K562 (cell line): ENCODE measurements around the gene ZNF441. TPM values are rescaled to one million over a fixed set of nuclear protein-coding genes. Genes with fewer than 3 reads are reported as not detected.
A peak's percentile ranks its signal among the peaks of the same experiment; 100 is the strongest.

Experiments used
- ATAC-seq: fragments of 200-7000 bp; cut with Tn5 transposase; 3 replicates; pipeline ENCODE4 v1.9.1; 2020; ENCODE audit warnings: moderate library complexity
- Bru-seq: library from RNA; stranded (reverse); fragments of 400-500 nt; gene quantifications from one replicate; lab custom pipeline; 2021; lab: Mats Ljungman, UMichigan
- BruChase-seq, 2 experiments: library from RNA; stranded (reverse); fragments of 400-500 nt; gene quantifications; one replicate each; lab custom pipeline; 2021; lab: Mats Ljungman, UMichigan
- BruUV-seq: library from RNA; stranded (reverse); fragments of 400-500 nt; replicated peaks from 2 replicates; lab custom pipeline; 2021; lab: Mats Ljungman, UMichigan
- CTCF ChIA-PET: fragments of 300-600 bp; formaldehyde crosslinking; extraction: SDS; loops from one replicate; lab custom pipeline; 2021; ENCODE audit warnings: low intra/inter-chr PET ratio; lab: Yijun Ruan, JAX
- POLR2A ChIA-PET: fragments of 300-600, 350-650 bp; sonication (Branson Sonifier 250); formaldehyde crosslinking; extraction: SDS; loops from one replicate; lab custom pipeline; 2021; ENCODE audit warnings: antibody characterized with exemption, inconsistent platforms; lab: Yijun Ruan, JAX
- DNase-seq, 4 experiments: peaks; one replicate each; pipeline versions ENCODE4 v3.0.0 to v3.0.0-alpha.2; 2011 to 2018; ENCODE audit warnings: low spot score in 3 of 4, mixed read lengths in 3 of 4; ENCODE audit errors: extremely low read depth in 1 of 4
- FAIRE-seq: peaks from 2 replicates; lab custom pipeline; 2011; peaks lifted over from hg19 to GRCh38; lab: Jason Lieb, UNC
- H2AFZ ChIP-seq: 2 replicates; pipeline ENCODE4 v1.6.0; 2011; ENCODE audit warnings: low read depth, low read length, control low read depth, inconsistent platforms
- H3K27ac ChIP-seq: fragments of 200-600 bp; 3 replicates; pipeline ENCODE4 v1.8.0; 2011; ENCODE audit warnings: low read depth, mild to moderate bottlenecking, control low read depth, inconsistent platforms, low read length, moderate library complexity, mixed read lengths; ENCODE audit errors: extremely low read depth
- H3K27me3 ChIP-seq, 2 experiments: fragments of 300-600 bp in 1 of 2; 2 replicates in 1 of 2; 3 replicates in 1 of 2; pipeline versions ENCODE4 v1.6.0 to v1.8.0; 2011; ENCODE audit warnings: inconsistent platforms in 2 of 2, low read length in 2 of 2, mild to moderate bottlenecking in 1 of 2, mixed read lengths in 1 of 2, moderate library complexity in 1 of 2; ENCODE audit not compliant: control insufficient read depth in 2 of 2, insufficient read depth in 2 of 2
- H3K36me3 ChIP-seq: fragments of 300-600 bp; 3 replicates; pipeline ENCODE4 v1.8.0; 2011; ENCODE audit warnings: mild to moderate bottlenecking, low read length, inconsistent platforms; ENCODE audit not compliant: control insufficient read depth, insufficient read depth
- H3K4me1 ChIP-seq, 2 experiments: fragments of 200-600 bp in 1 of 2; replicated peaks in 1 of 2; 2 replicates in 1 of 2; 3 replicates in 1 of 2; pipeline versions ENCODE4 v1.5.1 to v1.8.0; 2011; ENCODE audit warnings: inconsistent platforms in 2 of 2, low read length in 2 of 2, mild to moderate bottlenecking in 1 of 2, mixed read lengths in 1 of 2, moderate library complexity in 1 of 2; ENCODE audit not compliant: control insufficient read depth in 2 of 2, insufficient read depth in 2 of 2
- H3K4me2 ChIP-seq: 2 replicates; pipeline ENCODE4 v1.6.1; 2011; ENCODE audit warnings: low read length, control low read depth, inconsistent platforms, mixed read lengths; ENCODE audit not compliant: insufficient read depth
- H3K4me3 ChIP-seq: fragments of 200-600 bp; sonication (generic), shearing (Covaris generic); 2 replicates; pipeline ENCODE4 v1.5.1; 2016; ENCODE audit warnings: control low read depth, inconsistent platforms
- H3K79me2 ChIP-seq: fragments of 200-600 bp; 3 replicates; pipeline ENCODE4 v1.8.0; 2011; ENCODE audit warnings: low read length, inconsistent platforms; ENCODE audit not compliant: control insufficient read depth, insufficient read depth
- H3K9ac ChIP-seq, 2 experiments: 2 replicates each; pipeline versions ENCODE4 v1.6.0 to v1.6.1; 2011; ENCODE audit warnings: low read depth in 2 of 2, low read length in 2 of 2, control low read depth in 1 of 2, inconsistent platforms in 1 of 2, mild to moderate bottlenecking in 1 of 2, mixed read lengths in 1 of 2; ENCODE audit not compliant: insufficient read depth in 1 of 2
- H3K9me1 ChIP-seq: one replicate; pipeline ENCODE4 v1.6.0; 2011; ENCODE audit warnings: inconsistent platforms, mild to moderate bottlenecking, low read length, moderate library complexity; ENCODE audit not compliant: control insufficient read depth, insufficient read depth
- H3K9me3 ChIP-seq: replicated peaks from 2 replicates; pipeline ENCODE4 v1.5.1; 2011; ENCODE audit warnings: low read depth, low read length, inconsistent platforms; ENCODE audit not compliant: control insufficient read depth, insufficient read depth
- H4K20me1 ChIP-seq: replicated peaks from 2 replicates; pipeline ENCODE4 v1.6.1; 2011; ENCODE audit warnings: low read length, inconsistent platforms, mixed read lengths; ENCODE audit not compliant: control insufficient read depth, insufficient read depth
- GATA2 ChIP-seq: sonication (generic); formaldehyde crosslinking; IDR thresholded peaks from 2 replicates; pipeline ENCODE4 v1.4.0; 2020; ENCODE audit warnings: mild to moderate bottlenecking, missing genetic modification reagents
- HSF4 ChIP-seq: fragments of 250-450 bp; sonication (Bioruptor Pico); IDR thresholded peaks from 2 replicates; pipeline ENCODE4 v2.1.2; 2022; ENCODE audit warnings: mild to moderate bottlenecking, moderate library complexity, borderline replicate concordance
- MTF1 ChIP-seq: fragments of 250-450 bp; sonication (Bioruptor Pico); IDR thresholded peaks from 2 replicates; pipeline ENCODE4 v1.9.0; 2021; ENCODE audit warnings: moderate library complexity, mild to moderate bottlenecking, inconsistent platforms, borderline replicate concordance
- RFX7 ChIP-seq: fragments of 250-450 bp; sonication (Bioruptor Pico); IDR thresholded peaks from 2 replicates; pipeline ENCODE4 v1.5.1; 2021; ENCODE audit warnings: mild to moderate bottlenecking
- SIN3A ChIP-seq, 2 experiments: fragments of 150-350 bp in 1 of 2; IDR thresholded peaks; 2 replicates each; pipeline ENCODE4 v1.6.1; 2011 to 2016; ENCODE audit warnings: borderline replicate concordance in 2 of 2, low read depth in 2 of 2, low read length in 2 of 2, mild to moderate bottlenecking in 2 of 2, moderate library complexity in 2 of 2; ENCODE audit not compliant: control insufficient read depth in 1 of 2
- SP1 ChIP-seq: sonication (generic); formaldehyde crosslinking; IDR thresholded peaks from 2 replicates; pipeline ENCODE4 v1.8.1; 2022; ENCODE audit warnings: mild to moderate bottlenecking, missing genetic modification reagents
- TCF7 ChIP-seq: sonication (generic); IDR thresholded peaks from 2 replicates; pipeline ENCODE4 v1.6.1; 2016; ENCODE audit warnings: antibody characterized with exemption, borderline replicate concordance
- ZEB2 ChIP-seq: fragments of 450-650 bp; IDR thresholded peaks from 2 replicates; pipeline ENCODE4 v1.6.1; 2016
- ZNF444 ChIP-seq: fragments of 250-450 bp; sonication (Bioruptor Pico); IDR thresholded peaks from 2 replicates; pipeline ENCODE4 v1.4.0; 2020; ENCODE audit warnings: mild to moderate bottlenecking, moderate library complexity
- ZNF449 ChIP-seq: fragments of 250-450 bp; sonication (Bioruptor Pico); IDR thresholded peaks from 2 replicates; pipeline ENCODE4 v1.8.0; 2022; ENCODE audit warnings: moderate library complexity, mild to moderate bottlenecking, inconsistent platforms
- WGBS: fragments of 100-300 bp; shearing (Covaris generic); methylation state at CpG from one replicate; pipeline ENCODE4 v1.1.6; 2016; ENCODE audit warnings: low coverage, mixed read lengths; ENCODE audit not compliant: insufficient coverage; ENCODE audit errors: missing lambda C conversion rate; 5-methylcytosine and 5-hydroxymethylcytosine counted together
- in situ Hi-C: fragments of 300-500 bp; cut with MboI; formaldehyde crosslinking; loops from 4 replicates; pipeline ENCODE4 v1.15.0; 2018; ENCODE audit warnings: inconsistent platforms, mixed read lengths
- intact Hi-C: fragments of 100-400 bp; cut with micrococcal nuclease; formaldehyde crosslinking; loops from 2 replicates; pipeline ENCODE4 v1.14.2; 2022
- long read RNA-seq, 3 experiments: library from polyadenylated mRNA in 2 of 3; library from RNA in 1 of 3; unstranded in 2 of 3; stranded (forward) in 1 of 3; transcript quantifications; one replicate each; pipeline ENCODE4 v2.0.0, GENCODE V29; 2019 to 2022
- polyA minus RNA-seq, 3 experiments: library from RNA; depleted of rRNA, polyadenylated mRNA; stranded (reverse); fragments of >200 nt; gene quantifications; 2 replicates each; pipeline ENCODE4 v1.2.3, GENCODE V29; 2011
- polyA plus RNA-seq, 8 experiments: library from polyadenylated mRNA; depleted of rRNA in 4 of 8; stranded (reverse) in 5 of 8; unstranded in 3 of 8; fragments of >200 nt; fragmentation: Nextera tagmentation in 2 of 8; fragmentation: Illumina TruSeq in 1 of 8; extraction: Ambion mirVana in 2 of 8; extraction: Trizol in 1 of 8; gene quantifications; 2 replicates each; pipeline versions ENCODE4 v1.2.1 to v1.2.3, GENCODE V29; 2011 to 2014; ENCODE audit warnings: inconsistent platforms in 1 of 8, missing spikeins in 1 of 8
- total RNA-seq, 7 experiments: library from RNA; depleted of rRNA in 6 of 7; stranded (reverse); fragments of >200 nt in 6 of 7; fragmentation: Illumina TruSeq in 2 of 7; extraction: Trizol in 2 of 7; gene quantifications; 2 replicates each; pipeline versions ENCODE4 v1.2.1 to v1.2.3, GENCODE V29; 2011 to 2021; ENCODE audit warnings: low replicate concordance in 1 of 7

The ZNF441 gene
- total RNA-seq (2011; cell fraction: chromatin; rRNA removed; ENCODE audit: low replicate concordance): 20.6 and 66.2 TPM in 2 replicates
- 11.5 and 20.8 TPM in 2 replicates for total RNA-seq (2011; cell fraction: nucleolus; rRNA removed)
- 23.3 and 24.1 TPM in 2 replicates for total RNA-seq (2011; cell fraction: nucleoplasm; rRNA removed)
- total RNA-seq (2014; rRNA removed) (7.8 and 8.2 TPM in 2 replicates), total RNA-seq (2014; rRNA removed; fragmentation: Illumina TruSeq; extraction: Trizol) (12.0 and 12.2 TPM in 2 replicates), total RNA-seq (2015; rRNA removed; fragmentation: Illumina TruSeq; extraction: Trizol) (10.4 and 14.0 TPM in 2 replicates), total RNA-seq (2021) (5.6 and 5.7 TPM in 2 replicates), polyA plus RNA-seq (2011; rRNA removed) (10.5 and 11.1 TPM in 2 replicates), polyA plus RNA-seq (2014; fragmentation: Illumina TruSeq; extraction: Trizol) (6.4 and 8.3 TPM in 2 replicates), polyA plus RNA-seq (2014; fragmentation: Nextera tagmentation; extraction: Ambion mirVana) (1 to 10 TPM; 1.9 to 3.3 TPM), polyA plus RNA-seq (2014; rRNA removed) (7.0 and 7.4 TPM in 2 replicates), polyA minus RNA-seq (2011; rRNA and poly(A)+ RNA removed) (21.8 and 32.6 TPM in 2 replicates), Bru-seq, nascent RNA (percentile 88 among the genes with signal in this experiment), BruChase-seq, experiment 1, labeled RNA remaining after a 2-hour chase (percentile 83 among the genes with signal in this experiment), BruChase-seq, experiment 2, labeled RNA remaining after a 6-hour chase (percentile 84 among the genes with signal in this experiment)
- polyA plus RNA-seq (2011; cell fraction: cytosol; rRNA removed): 1.3 and 2.1 TPM in 2 replicates
- 22.4 and 23.3 TPM in 2 replicates for polyA plus RNA-seq (2011; cell fraction: nucleus; rRNA removed)
- 3.4 and 5.7 TPM in 2 replicates for polyA plus RNA-seq (2012)
- 4.3 and 8.7 TPM in 2 replicates for polyA minus RNA-seq (2011; cell fraction: cytosol; rRNA and poly(A)+ RNA removed)
- polyA minus RNA-seq (2011; cell fraction: nucleus; rRNA and poly(A)+ RNA removed): 21.7 and 40.3 TPM in 2 replicates
- long read RNA-seq, experiment 1, full-length matches to known transcripts: 9 of 17 reads
- long read RNA-seq, experiment 1, partial matches to known transcripts: 6 of 17 reads
- long read RNA-seq, experiment 1, other reads (novel, unspliced or antisense): 2 of 17 reads
- long read RNA-seq, experiment 2, partial matches to known transcripts: 6 of 6 reads
- long read RNA-seq, experiment 2, other reads (novel, unspliced or antisense): 0 of 6 reads
- long read RNA-seq, experiment 3, full-length matches to known transcripts: 2 of 2 reads
- long read RNA-seq, experiment 3, partial matches to known transcripts: 0 of 2 reads
- long read RNA-seq, experiment 3, other reads (novel, unspliced or antisense): 0 of 2 reads

- intact Hi-C loops (loop anchor here (2.0 to 5.0 kb wide), 2 partner anchors 28 to 65 kb away; partner anchors contain the start of gene ZNF823), in situ Hi-C loops (no loop called here)
- H3K9me3 ChIP-seq: peaks cover 17% of the 10 kb centered on the region
- TSS peak; percentile 70 for BruUV-seq
- peak; percentile 93 for FAIRE-seq
- H2AFZ ChIP-seq: peak within 1 kb of the TSS; percentile 100
- H3K4me2 ChIP-seq: peak within 1 kb of the TSS; percentile 92
- ChIA-PET CTCF (no interaction called here), POLR2A (interaction anchor here (0.6 to 1.1 kb wide), 6 partner anchors 24 to 345 kb away, joined by 3 to 5 read pairs (median 3); no protein-coding TSS in a partner anchor)
- H4K20me1 ChIP-seq: no peaks in the 10 kb centered on the region
- H3K79me2 ChIP-seq: peaks cover 29% of the 10 kb centered on the region
- peak; percentile 96 to 98 (median 96) for DNase-seq
- H3K9ac ChIP-seq: peak within 1 kb of the TSS; percentile 88 to 97
- H3K9me1 ChIP-seq: no peaks in the 10 kb centered on the region
- under 1% methylated on average over 59 of the region's 61 CpGs for WGBS
- peak; percentile 99 for ATAC-seq
- H3K36me3 ChIP-seq: peaks cover 9% of the 10 kb centered on the region; the same call in 2 of the 3 replicates
- H3K4me3 ChIP-seq: peak within 1 kb of the TSS; percentile 96
- H3K27me3 ChIP-seq: no peaks in the 10 kb centered on the region
- H3K27ac ChIP-seq: peak within 1 kb of the TSS; percentile 88
- peaks cover 7 to 18% of the 10 kb centered on the region in 2 experiments for H3K4me1 ChIP-seq
- TF ChIP-seq HSF4 (CRISPR knock-in tag) (no peak), MTF1 (no peak), ZNF449 (CRISPR knock-in tag) (no peak), ZNF444 (CRISPR knock-in tag) (no peak), SP1 (CRISPR knock-in tag) (peak; percentile 91), ZEB2 (no peak), RFX7 (CRISPR knock-in tag) (no peak), GATA2 (CRISPR knock-in tag) (peak; percentile 43; the same call in 1 of the 2 replicates), TCF7 (peak; percentile 99), SIN3A (IDR thresholded peaks at IDR 0.05; ENCODE audit: borderline replicate concordance in 2 of 2, control insufficient read depth in 1 of 2, low read depth in 2 of 2, low read length in 2 of 2) (no peak; a peak in 1 of 4 replicates)
These were observed at the start of gene ZNF441 for GRCh38 chr19:11766597-11767591. ZNF441 (plus strand) TSS chr19:11767000; CDS start chr19:11767194, 194 bp downstream.
